ENCODE data around the gene RFX5.

GRCh38 chr1:151346082-151346768 is 827 bp downstream of the RFX5 start:
- TF ChIP-seq CTCF (optimal IDR thresholded peaks at IDR 0.05 in 1 of 3, IDR thresholded peaks at IDR 0.05 in 1 of 3, conservative IDR thresholded peaks at IDR 0.05 in 1 of 3; ENCODE audit: extremely low read depth in 1 of 3, insufficient read depth in 2 of 3, low read length in 3 of 3), result no peak
- TF ChIP-seq EZH2 (IDR thresholded peaks at IDR 0.05; ENCODE audit: low read length), result no peak

All from keratinocyte (primary cell).